Occipital lobe (tissue), 2 donors: ENCODE results near the gene SUGCT. TPM values are rescaled to one million over a fixed set of nuclear protein-coding genes. Genes with fewer than 3 reads are reported as not detected.
"Not testable (repeated sequence)": the region's sequence is repeated elsewhere in the genome, so short reads cannot be mapped to it uniquely, and the experiment has no call there.

Experiments used
- DNase-seq: peaks from one replicate; lab custom pipeline; 2025; lab: John Stamatoyannopoulos, UW
- total RNA-seq: library from RNA; depleted of rRNA; stranded (reverse); fragments of >200 nt; gene quantifications from one replicate; pipeline ENCODE4 v1.2.3, GENCODE V29; 2014

Gene SUGCT
- total RNA-seq, 1 donor from 2014 or later, result 3.9 TPM

- no peak for DNase-seq
Measured at GRCh38 chr7:40199076-40199802, 64.4 kb downstream of the SUGCT start.

- DNase-seq, result no peak
Measured at GRCh38 chr7:40200791-40201190, 66.0 kb downstream of the SUGCT start.

GRCh38 chr7:40202851-40203250, 68.0 kb downstream of the SUGCT start:
- no peak for DNase-seq

- no peak for DNase-seq
Measured at GRCh38 chr7:40204581-40204980, 69.8 kb downstream of the SUGCT start.

- DNase-seq, result no peak
Measured at GRCh38 chr7:40205992-40206391, 71.2 kb downstream of the SUGCT start.

- no peak for DNase-seq
Measured at GRCh38 chr7:40211276-40212003, 76.6 kb downstream of the SUGCT start.

- DNase-seq, result no peak
Measured at GRCh38 chr7:40213291-40213690, 78.5 kb downstream of the SUGCT start.

GRCh38 chr7:40213856-40214255, 79.1 kb downstream of the SUGCT start:
- no peak for DNase-seq

GRCh38 chr7:40218612-40219011, 83.8 kb downstream of the SUGCT start:
- not testable (repeated sequence) for DNase-seq

GRCh38 chr7:40219917-40220316, 85.1 kb downstream of the SUGCT start:
- DNase-seq, result no peak

GRCh38 chr7:40220421-40220911, 85.7 kb downstream of the SUGCT start:
- no peak for DNase-seq

GRCh38 chr7:40221836-40222235, 87.0 kb downstream of the SUGCT start:
- DNase-seq, result no peak

- DNase-seq, result no peak
Measured at GRCh38 chr7:40223451-40224127, 88.8 kb downstream of the SUGCT start.

GRCh38 chr7:40230101-40230500, 95.3 kb downstream of the SUGCT start:
- DNase-seq, result no peak

- DNase-seq, result no peak
Measured at GRCh38 chr7:40231796-40232195, 97.0 kb downstream of the SUGCT start.

GRCh38 chr7:40232242-40232893, 97.6 kb downstream of the SUGCT start:
- no peak for DNase-seq

GRCh38 chr7:40234046-40234445, 99.2 kb downstream of the SUGCT start:
- DNase-seq, result no peak

- no peak for DNase-seq
Measured at GRCh38 chr7:40234666-40235065, 99.9 kb downstream of the SUGCT start.

GRCh38 chr7:40237731-40238130, 102.9 kb downstream of the SUGCT start:
- DNase-seq, result no peak

- DNase-seq, result no peak
Measured at GRCh38 chr7:40239755-40240303, 105.0 kb downstream of the SUGCT start.

GRCh38 chr7:40243076-40243475, 108.3 kb downstream of the SUGCT start:
- DNase-seq, result no peak
